GM12801 (cell line): Measurements from ENCODE around the gene EIF4A2.

ENCODE experiments used
- TF ChIP-seq, protein P1 (sequence below): IDR thresholded peaks from one replicate; pipeline ENCODE4 v1.5.1; 2011; ENCODE audit warnings: control low read depth; ENCODE audit not compliant: insufficient read length; ENCODE audit errors: extremely low read depth

Gene EIF4A2

DNA sequence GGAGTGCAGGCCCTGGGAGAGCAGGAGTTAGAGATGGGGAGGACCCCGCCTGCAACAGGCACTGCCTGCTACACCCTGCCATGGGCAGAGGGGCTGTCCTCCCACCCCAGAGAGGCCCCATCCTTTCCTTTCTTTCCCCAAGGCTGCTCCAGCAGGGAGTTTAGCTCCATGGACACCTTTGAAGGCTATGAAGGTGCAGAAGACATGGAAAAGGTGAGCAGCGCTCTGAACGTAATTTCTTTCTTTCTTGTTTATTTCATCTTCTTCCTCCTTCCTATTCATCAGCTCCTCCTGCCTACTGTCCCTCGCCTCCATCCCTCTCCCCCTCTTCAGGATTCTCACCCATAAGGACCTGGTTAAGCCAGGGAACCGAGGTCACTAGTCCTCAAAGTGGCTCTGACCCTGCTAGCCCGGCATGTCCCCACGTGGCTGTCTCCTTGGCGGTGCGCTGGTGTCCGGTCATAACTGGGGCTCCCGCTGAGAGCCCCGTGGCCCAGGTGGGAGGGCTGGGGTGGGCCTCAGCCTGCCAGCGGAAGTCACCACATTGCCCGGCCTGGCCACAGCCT lies 43.1 kb downstream of the EIF4A2 start:
- TF ChIP-seq, protein P1, sequence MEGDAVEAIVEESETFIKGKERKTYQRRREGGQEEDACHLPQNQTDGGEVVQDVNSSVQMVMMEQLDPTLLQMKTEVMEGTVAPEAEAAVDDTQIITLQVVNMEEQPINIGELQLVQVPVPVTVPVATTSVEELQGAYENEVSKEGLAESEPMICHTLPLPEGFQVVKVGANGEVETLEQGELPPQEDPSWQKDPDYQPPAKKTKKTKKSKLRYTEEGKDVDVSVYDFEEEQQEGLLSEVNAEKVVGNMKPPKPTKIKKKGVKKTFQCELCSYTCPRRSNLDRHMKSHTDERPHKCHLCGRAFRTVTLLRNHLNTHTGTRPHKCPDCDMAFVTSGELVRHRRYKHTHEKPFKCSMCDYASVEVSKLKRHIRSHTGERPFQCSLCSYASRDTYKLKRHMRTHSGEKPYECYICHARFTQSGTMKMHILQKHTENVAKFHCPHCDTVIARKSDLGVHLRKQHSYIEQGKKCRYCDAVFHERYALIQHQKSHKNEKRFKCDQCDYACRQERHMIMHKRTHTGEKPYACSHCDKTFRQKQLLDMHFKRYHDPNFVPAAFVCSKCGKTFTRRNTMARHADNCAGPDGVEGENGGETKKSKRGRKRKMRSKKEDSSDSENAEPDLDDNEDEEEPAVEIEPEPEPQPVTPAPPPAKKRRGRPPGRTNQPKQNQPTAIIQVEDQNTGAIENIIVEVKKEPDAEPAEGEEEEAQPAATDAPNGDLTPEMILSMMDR, result no peak

DNA sequence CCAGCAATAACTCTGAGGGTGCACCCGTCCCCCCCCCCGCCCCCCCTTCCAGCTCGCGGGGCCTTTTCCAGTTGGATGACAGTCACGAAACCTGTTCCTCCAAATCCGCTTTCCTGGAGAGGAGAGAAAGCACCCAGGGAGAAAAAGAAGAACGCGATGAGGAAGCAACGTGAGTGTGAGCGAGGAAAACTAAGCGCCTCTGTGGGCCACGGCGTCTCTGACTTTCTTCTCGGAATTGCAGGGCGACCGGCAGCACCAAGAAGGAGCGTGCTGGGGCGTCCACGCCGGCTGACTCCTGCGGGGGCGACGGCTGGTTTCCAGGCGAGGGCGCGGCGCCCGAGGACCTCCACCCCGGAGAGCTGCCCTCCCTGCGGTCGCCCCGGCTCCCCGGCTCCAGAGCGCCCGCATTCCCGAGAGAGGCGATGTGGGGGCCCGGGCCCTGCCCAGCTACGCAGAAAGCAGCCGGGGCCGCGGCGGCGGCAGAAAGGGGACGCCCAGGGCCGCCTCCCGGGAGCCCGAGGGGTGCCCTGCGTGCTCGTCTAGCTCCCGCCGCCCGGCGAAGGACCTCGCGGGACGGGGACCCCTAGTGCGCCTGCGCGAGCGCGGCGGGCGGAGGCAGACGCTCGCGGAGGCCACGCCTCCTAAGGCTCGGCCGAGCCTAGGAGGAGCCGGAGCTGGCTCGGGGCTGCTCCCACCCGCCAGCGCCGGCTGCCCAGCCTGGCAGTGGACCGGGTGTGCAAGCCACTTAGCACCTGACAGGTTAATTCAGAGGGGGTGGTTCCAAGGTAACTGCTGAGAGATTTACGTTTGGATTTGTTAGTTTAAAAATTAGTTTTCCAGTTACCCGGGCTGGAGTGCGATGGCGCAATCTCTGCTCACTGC lies 43.8 kb downstream of the EIF4A2 start:
- TF ChIP-seq, protein P1, result no peak

DNA sequence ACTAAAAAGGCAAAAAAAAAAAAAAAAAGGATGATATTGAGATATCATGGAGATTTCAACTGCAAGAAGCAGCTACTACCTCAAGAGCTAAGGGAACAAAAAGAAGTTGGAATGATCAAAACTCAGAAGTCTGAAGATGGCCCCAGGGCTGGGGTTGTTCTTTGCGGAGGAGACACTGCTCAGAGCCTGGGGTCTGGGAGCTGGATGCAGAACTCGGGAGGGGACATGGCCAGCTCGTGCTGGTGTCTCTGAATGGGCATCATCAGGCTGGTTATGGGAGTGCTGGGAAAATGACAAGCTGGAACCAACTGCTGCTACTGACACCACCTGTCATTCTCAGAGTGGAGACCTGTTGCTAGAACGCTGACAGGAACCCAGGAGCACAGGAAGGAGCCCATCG lies 45.0 kb downstream of the EIF4A2 start:
- TF ChIP-seq, protein P1, result no peak

GRCh38 chr3:186831798-186832197 lies 48.4 kb downstream of the EIF4A2 start:
- TF ChIP-seq, protein P1, result no peak

DNA sequence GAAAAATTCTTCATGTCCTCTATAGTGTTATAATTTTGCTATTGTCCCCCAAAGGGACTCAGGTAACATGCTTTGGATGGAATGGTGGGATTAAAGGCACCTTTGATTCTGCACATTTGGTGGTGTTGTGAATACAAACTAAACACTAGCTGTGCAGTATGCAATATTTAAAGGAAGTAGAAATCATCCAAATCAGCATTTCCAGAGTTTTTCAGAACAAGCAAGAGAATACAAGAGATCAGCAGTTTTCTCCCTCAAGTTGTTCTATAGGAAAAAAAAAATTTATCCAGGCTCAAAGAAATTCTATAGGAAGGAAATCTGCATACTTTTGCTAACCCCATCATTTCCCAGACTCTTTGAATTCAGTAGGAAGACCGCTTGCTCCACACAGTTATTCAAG lies 48.9 kb downstream of the EIF4A2 start:
- TF ChIP-seq, protein P1, result no peak
